ENCODE results near the gene CABP2. TPM values are rescaled to one million over a fixed set of nuclear protein-coding genes. Genes with fewer than 3 reads are reported as not detected.
"Not testable (repeated sequence)": the region's sequence is repeated elsewhere in the genome, so short reads cannot be mapped to it uniquely, and the experiment has no call there.

The CABP2 gene
- total RNA-seq, 1 experiment from 2014 or later: not detected

- Histone ChIP-seq H3K4me3 (ENCODE audit: low read depth, low read length, poor library complexity, severe bottlenecking) (no peak overlapping the region), H3K27me3 (replicated peaks; ENCODE audit: insufficient read depth, low read depth, low read length, poor library complexity) (no peaks in the 10 kb centered on the region), H3K27ac (ENCODE audit: low read depth, low read length, poor library complexity, severe bottlenecking) (no peak overlapping the region), H3K36me3 (ENCODE audit: insufficient read depth, low read length, poor library complexity, severe bottlenecking) (no peaks in the 10 kb centered on the region), H3K9me3 (ENCODE audit: low read depth, low read length, poor library complexity, severe bottlenecking) (no peaks in the 10 kb centered on the region), H3K4me1 (ENCODE audit: insufficient read depth, low read length, poor library complexity, severe bottlenecking) (no peaks in the 10 kb centered on the region)
- no TSS peak for BruUV-seq (replicated peaks)
- CTCF ChIA-PET: no interaction called here
- POLR2A ChIA-PET (ENCODE audit: low non-redundant PET): no interaction called here
- TF ChIP-seq EZH2 (IDR thresholded peaks at IDR 0.05; ENCODE audit: borderline replicate concordance, low read depth, low read length, poor library complexity, severe bottlenecking): no peak
- no peak for TF ChIP-seq CTCF (conservative IDR thresholded peaks at IDR 0.05; ENCODE audit: low read depth, low read length)
- intact Hi-C loops (cut with micrococcal nuclease; ENCODE audit: unreplicated experiment): no loop called here
- DNase-seq (ENCODE audit: low spot score): no peak
Observed at GRCh38 chr11:67551127-67551526, 27.9 kb upstream of the CABP2 start.

- ChIA-PET POLR2A (ENCODE audit: low non-redundant PET) (no interaction called here), CTCF (no interaction called here)
- no TSS peak for BruUV-seq (replicated peaks)
Observed at GRCh38 chr11:67548555-67549110, 25.4 kb upstream of the CABP2 start.

GRCh38 chr11:67548112-67548511 is 24.9 kb upstream of the CABP2 start:
- CTCF ChIA-PET; H3K4me3 ChIP-seq (ENCODE audit: low read depth, low read length, poor library complexity, severe bottlenecking); intact Hi-C loops (cut with micrococcal nuclease; ENCODE audit: unreplicated experiment); H3K27me3 ChIP-seq (replicated peaks; ENCODE audit: insufficient read depth, low read depth, low read length, poor library complexity); BruUV-seq (replicated peaks); DNase-seq (ENCODE audit: low spot score); H3K9me3 ChIP-seq (ENCODE audit: low read depth, low read length, poor library complexity, severe bottlenecking); H3K27ac ChIP-seq (ENCODE audit: low read depth, low read length, poor library complexity, severe bottlenecking); POLR2A ChIA-PET (ENCODE audit: low non-redundant PET); H3K4me1 ChIP-seq (ENCODE audit: insufficient read depth, low read length, poor library complexity, severe bottlenecking); H3K36me3 ChIP-seq (ENCODE audit: insufficient read depth, low read length, poor library complexity, severe bottlenecking): not testable (repeated sequence)

More at GRCh38 chr11:67548555-67549110, 25.4 kb upstream of the CABP2 start:
- no peak overlapping the region for H3K4me3 ChIP-seq (ENCODE audit: low read depth, low read length, poor library complexity, severe bottlenecking)
- DNase-seq (ENCODE audit: low spot score): no peak
- no peaks in the 10 kb centered on the region for H3K36me3 ChIP-seq (ENCODE audit: insufficient read depth, low read length, poor library complexity, severe bottlenecking)
- H3K4me1 ChIP-seq (ENCODE audit: insufficient read depth, low read length, poor library complexity, severe bottlenecking): no peaks in the 10 kb centered on the region
- no peak for TF ChIP-seq EZH2 (IDR thresholded peaks at IDR 0.05; ENCODE audit: borderline replicate concordance, low read depth, low read length, poor library complexity, severe bottlenecking)
- no peak for TF ChIP-seq CTCF (conservative IDR thresholded peaks at IDR 0.05; ENCODE audit: low read depth, low read length)
- intact Hi-C loops (cut with micrococcal nuclease; ENCODE audit: unreplicated experiment): no loop called here
- H3K27ac ChIP-seq (ENCODE audit: low read depth, low read length, poor library complexity, severe bottlenecking): no peak overlapping the region
- H3K9me3 ChIP-seq (ENCODE audit: low read depth, low read length, poor library complexity, severe bottlenecking): no peaks in the 10 kb centered on the region
- H3K27me3 ChIP-seq (replicated peaks; ENCODE audit: insufficient read depth, low read depth, low read length, poor library complexity): no peaks in the 10 kb centered on the region

GRCh38 chr11:67545280-67545679 is 22.0 kb upstream of the CABP2 start:
- no peaks in the 10 kb centered on the region for H3K36me3 ChIP-seq (ENCODE audit: insufficient read depth, low read length, poor library complexity, severe bottlenecking)
- H3K4me3 ChIP-seq (ENCODE audit: low read depth, low read length, poor library complexity, severe bottlenecking): no peak overlapping the region
- TF ChIP-seq EZH2 (IDR thresholded peaks at IDR 0.05; ENCODE audit: borderline replicate concordance, low read depth, low read length, poor library complexity, severe bottlenecking): no peak
- TF ChIP-seq CTCF (conservative IDR thresholded peaks at IDR 0.05; ENCODE audit: low read depth, low read length): no peak
- no peak overlapping the region for H3K27ac ChIP-seq (ENCODE audit: low read depth, low read length, poor library complexity, severe bottlenecking)
- CTCF ChIA-PET: interaction anchor here (0.6 kb wide), 1 partner anchor 24 kb away, joined by 4 read pairs; no protein-coding TSS in a partner anchor
- intact Hi-C loops (cut with micrococcal nuclease; ENCODE audit: unreplicated experiment): no loop called here
- BruUV-seq (replicated peaks): no TSS peak
- H3K27me3 ChIP-seq (replicated peaks; ENCODE audit: insufficient read depth, low read depth, low read length, poor library complexity): no peaks in the 10 kb centered on the region
- peak; percentile 46 for DNase-seq (ENCODE audit: low spot score)
- POLR2A ChIA-PET (ENCODE audit: low non-redundant PET): no interaction called here
- no peaks in the 10 kb centered on the region for H3K9me3 ChIP-seq (ENCODE audit: low read depth, low read length, poor library complexity, severe bottlenecking)
- H3K4me1 ChIP-seq (ENCODE audit: insufficient read depth, low read length, poor library complexity, severe bottlenecking): no peaks in the 10 kb centered on the region
